ENCODE results near the gene MRPS31. TPM values are rescaled to one million over a fixed set of nuclear protein-coding genes. Genes with fewer than 3 reads are reported as not detected.

The MRPS31 gene
- total RNA-seq, 1 donor from 2014 or later, result 61.5 TPM

DNA sequence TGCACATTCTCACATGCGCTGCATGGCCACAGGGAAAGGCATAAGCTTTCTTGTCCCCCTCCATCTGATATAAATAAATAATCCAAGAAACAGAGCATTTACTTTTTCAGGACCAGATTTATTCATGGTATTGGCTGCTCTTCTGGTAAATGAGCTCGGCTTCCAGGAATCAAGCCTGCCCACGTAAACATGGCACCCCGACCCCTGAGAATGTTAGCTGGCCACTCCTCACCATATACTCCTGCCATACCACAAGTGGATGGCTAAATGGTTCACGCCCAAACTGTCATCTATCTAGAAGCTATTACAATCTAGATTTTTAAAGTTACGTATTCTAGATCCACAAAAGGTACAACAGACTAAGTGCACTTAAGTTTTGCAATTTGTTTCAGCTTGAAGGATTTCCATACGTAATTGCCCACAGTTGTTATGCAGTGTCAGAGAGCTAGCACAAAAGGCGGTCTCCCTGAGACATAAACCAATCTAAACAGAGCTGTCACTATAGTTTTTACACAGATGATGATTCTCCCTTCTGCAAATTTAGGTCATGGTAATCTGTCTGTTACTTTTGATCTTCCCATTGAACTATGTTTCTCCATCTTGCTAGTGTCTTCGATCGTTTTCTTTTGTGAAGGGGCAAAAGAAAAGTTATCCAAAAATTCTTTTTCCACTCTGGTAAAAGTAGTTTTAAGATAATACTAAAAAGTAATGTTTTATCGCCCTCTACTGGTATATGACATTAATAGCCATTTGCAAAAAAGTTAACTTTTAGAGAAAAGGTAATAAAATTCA is 88.3 kb downstream of the MRPS31 start:
- peaks cover 15% of the 10 kb centered on the region for H3F3A ChIP-seq (ENCODE audit: low read depth)
- no peaks in the 10 kb centered on the region for H3K9me3 ChIP-seq (ENCODE audit: low read depth)
- no peaks in the 10 kb centered on the region for H3K4me1 ChIP-seq
- H3K9me3 Mint-ChIP-seq, result peaks cover 3% of the 10 kb centered on the region
- H3K27ac ChIP-seq, result no peak overlapping the region
- H3K9ac ChIP-seq, result no peak overlapping the region
- no peaks in the 10 kb centered on the region for H3K36me3 ChIP-seq
- no peak overlapping the region for H2AFZ ChIP-seq (replicated peaks)
- no peaks in the 10 kb centered on the region for H4K20me1 ChIP-seq (ENCODE audit: low read depth)
- H3K36me3 Mint-ChIP-seq, result no peaks in the 10 kb centered on the region
- no peaks in the 10 kb centered on the region for H3K79me2 ChIP-seq (ENCODE audit: low read depth)
- H3K27me3 Mint-ChIP-seq (ENCODE audit: insufficient read depth, low read depth), result peaks cover 2% of the 10 kb centered on the region
- H3K4me3 Mint-ChIP-seq, result no peak overlapping the region
- H3K27me3 ChIP-seq, result no peaks in the 10 kb centered on the region
- H3K4me1 Mint-ChIP-seq, result peaks cover 14% of the 10 kb centered on the region
- H3K4me3 ChIP-seq, result no peak overlapping the region
- no peak for TF ChIP-seq EZH2phosphoT487 (IDR thresholded peaks at IDR 0.05)
- TF ChIP-seq, protein P1, sequence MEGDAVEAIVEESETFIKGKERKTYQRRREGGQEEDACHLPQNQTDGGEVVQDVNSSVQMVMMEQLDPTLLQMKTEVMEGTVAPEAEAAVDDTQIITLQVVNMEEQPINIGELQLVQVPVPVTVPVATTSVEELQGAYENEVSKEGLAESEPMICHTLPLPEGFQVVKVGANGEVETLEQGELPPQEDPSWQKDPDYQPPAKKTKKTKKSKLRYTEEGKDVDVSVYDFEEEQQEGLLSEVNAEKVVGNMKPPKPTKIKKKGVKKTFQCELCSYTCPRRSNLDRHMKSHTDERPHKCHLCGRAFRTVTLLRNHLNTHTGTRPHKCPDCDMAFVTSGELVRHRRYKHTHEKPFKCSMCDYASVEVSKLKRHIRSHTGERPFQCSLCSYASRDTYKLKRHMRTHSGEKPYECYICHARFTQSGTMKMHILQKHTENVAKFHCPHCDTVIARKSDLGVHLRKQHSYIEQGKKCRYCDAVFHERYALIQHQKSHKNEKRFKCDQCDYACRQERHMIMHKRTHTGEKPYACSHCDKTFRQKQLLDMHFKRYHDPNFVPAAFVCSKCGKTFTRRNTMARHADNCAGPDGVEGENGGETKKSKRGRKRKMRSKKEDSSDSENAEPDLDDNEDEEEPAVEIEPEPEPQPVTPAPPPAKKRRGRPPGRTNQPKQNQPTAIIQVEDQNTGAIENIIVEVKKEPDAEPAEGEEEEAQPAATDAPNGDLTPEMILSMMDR (IDR thresholded peaks at IDR 0.05), result peak; percentile 81
- peak; percentile 73 for DNase-seq (ENCODE audit: low spot score)
- no peak overlapping the region for H3K27ac Mint-ChIP-seq
- no peak overlapping the region for H3K4me2 ChIP-seq

- no peaks in the 10 kb centered on the region for H3K27me3 ChIP-seq
- no peaks in the 10 kb centered on the region for H3K36me3 ChIP-seq
- no peaks in the 10 kb centered on the region for H4K20me1 ChIP-seq (ENCODE audit: low read depth)
- H3K9me3 ChIP-seq (ENCODE audit: low read depth), result no peaks in the 10 kb centered on the region
- H3K4me3 ChIP-seq, result no peak overlapping the region
- H3K27me3 Mint-ChIP-seq (ENCODE audit: insufficient read depth, low read depth), result peaks cover 2% of the 10 kb centered on the region
- no peak overlapping the region for H3K4me3 Mint-ChIP-seq
- no peak overlapping the region for H2AFZ ChIP-seq (replicated peaks)
- no peak overlapping the region for H3K27ac Mint-ChIP-seq
- peaks cover 14% of the 10 kb centered on the region for H3K4me1 Mint-ChIP-seq
- no peak overlapping the region for H3K9ac ChIP-seq
- no peaks in the 10 kb centered on the region for H3K4me1 ChIP-seq
- peaks cover 3% of the 10 kb centered on the region for H3K9me3 Mint-ChIP-seq
- H3K27ac ChIP-seq, result no peak overlapping the region
- TF ChIP-seq EZH2phosphoT487 (IDR thresholded peaks at IDR 0.05) (no peak), EZH2 (IDR thresholded peaks at IDR 0.05) (no peak)
- TF ChIP-seq, protein P1 (IDR thresholded peaks at IDR 0.05), result no peak
- H3K4me2 ChIP-seq, result no peak overlapping the region
- peaks cover 15% of the 10 kb centered on the region for H3F3A ChIP-seq (ENCODE audit: low read depth)
- no peaks in the 10 kb centered on the region for H3K79me2 ChIP-seq (ENCODE audit: low read depth)
- no peak for DNase-seq (ENCODE audit: low spot score)
- no peaks in the 10 kb centered on the region for H3K36me3 Mint-ChIP-seq
These were observed 89.4 kb downstream of the MRPS31 start for GRCh38 chr13:40681341-40682146.

- Histone ChIP-seq H4K20me1 (ENCODE audit: low read depth) (no peaks in the 10 kb centered on the region), H3K9me3 (ENCODE audit: low read depth) (no peaks in the 10 kb centered on the region), H3K36me3 (no peaks in the 10 kb centered on the region), H3K27me3 (no peaks in the 10 kb centered on the region), H3F3A (ENCODE audit: low read depth) (peaks cover 15% of the 10 kb centered on the region), H3K9ac (no peak overlapping the region), H3K4me3 (no peak overlapping the region), H2AFZ (replicated peaks) (no peak overlapping the region), H3K79me2 (ENCODE audit: low read depth) (no peaks in the 10 kb centered on the region), H3K4me1 (no peaks in the 10 kb centered on the region), H3K4me2 (no peak overlapping the region), H3K27ac (no peak overlapping the region)
- Mint-ChIP-seq H3K4me3 (no peak overlapping the region), H3K9me3 (peaks cover 3% of the 10 kb centered on the region), H3K27me3 (ENCODE audit: insufficient read depth, low read depth) (peaks cover 2% of the 10 kb centered on the region), H3K4me1 (peaks cover 14% of the 10 kb centered on the region), H3K27ac (no peak overlapping the region), H3K36me3 (no peaks in the 10 kb centered on the region)
- TF ChIP-seq EZH2phosphoT487 (IDR thresholded peaks at IDR 0.05) (no peak), EZH2 (IDR thresholded peaks at IDR 0.05) (no peak)
- TF ChIP-seq, protein P1 (IDR thresholded peaks at IDR 0.05), result no peak
- DNase-seq (ENCODE audit: low spot score), result no peak
These were observed 90.2 kb downstream of the MRPS31 start for GRCh38 chr13:40680659-40681323.
